GM18867 (cell line): ENCODE measurements around the gene GFER.
"Not testable (repeated sequence)": the region's sequence is repeated elsewhere in the genome, so short reads cannot be mapped to it uniquely, and the experiment has no call there.

ENCODE experiments used
- ATAC-seq: cut with Tn5 transposase; IDR thresholded peaks from one replicate; pipeline ENCODE4 v1.9.1; 2021; ENCODE audit warnings: mild to moderate bottlenecking, moderate library complexity; ENCODE audit not compliant: unreplicated experiment

The GFER gene

GRCh38 chr16:2025251-2025650, 41.3 kb downstream of the GFER start:
- ATAC-seq = no peak

- ATAC-seq = no peak
Observed at GRCh38 chr16:2025878-2026460, 42.0 kb downstream of the GFER start.

GRCh38 chr16:2026461-2027023, 42.5 kb downstream of the GFER start, which contains the start of gene NHERF2:
Gene NHERF2, plus strand, starts transcription at chr16:2026902. Its CDS starts 104 bp downstream, at chr16:2027006.
- no peak for ATAC-seq

GRCh38 chr16:2027024-2028010, 43.3 kb downstream of the GFER start:
- no peak for ATAC-seq

GRCh38 chr16:2028146-2028545, 44.2 kb downstream of the GFER start:
- no peak for ATAC-seq

GRCh38 chr16:2028620-2029220, 44.7 kb downstream of the GFER start:
- ATAC-seq = no peak

GRCh38 chr16:2029350-2029749, 45.4 kb downstream of the GFER start:
- ATAC-seq = no peak

GRCh38 chr16:2030036-2030435, 46.0 kb downstream of the GFER start:
- no peak for ATAC-seq

- ATAC-seq = no peak
Observed at GRCh38 chr16:2031081-2031577, 47.1 kb downstream of the GFER start.

GRCh38 chr16:2032285-2033056, 48.5 kb downstream of the GFER start:
- ATAC-seq = no peak

- no peak for ATAC-seq
Observed at GRCh38 chr16:2033057-2033908, 49.3 kb downstream of the GFER start.

GRCh38 chr16:2033909-2034695, 50.1 kb downstream of the GFER start:
- not testable (repeated sequence) for ATAC-seq

- no peak for ATAC-seq
Observed at GRCh38 chr16:2034696-2035430, 50.9 kb downstream of the GFER start.

GRCh38 chr16:2035431-2036199, 51.6 kb downstream of the GFER start:
- ATAC-seq = no peak

GRCh38 chr16:2036200-2036966, 52.4 kb downstream of the GFER start:
- no peak for ATAC-seq

GRCh38 chr16:2037115-2037514, 53.1 kb downstream of the GFER start:
- no peak for ATAC-seq
